Lung (tissue), 12 donors: ENCODE data around the gene PPP2R2C. TPM values are rescaled to one million over a fixed set of nuclear protein-coding genes. Genes with fewer than 3 reads are reported as not detected.

ENCODE experiments used
- ATAC-seq: fragments of 200-7000 bp; cut with Tn5 transposase; one replicate; pipeline ENCODE4 v1.9.1; 2020; ENCODE audit warnings: moderate number of reproducible peaks; ENCODE audit not compliant: insufficient read depth, low FRiP score
- DNase-seq, 3 donors: peaks; one replicate each; pipeline ENCODE4 v3.0.0-alpha.2; 2013 to 2017
- H3K27ac ChIP-seq, 2 donors: one replicate each; pipeline ENCODE4 v1.5.1; 2013; ENCODE audit warnings: mild to moderate bottlenecking in 2 of 2, moderate library complexity in 2 of 2, control low read depth in 1 of 2, inconsistent platforms in 1 of 2, low read depth in 1 of 2, low read length in 1 of 2
- H3K27me3 ChIP-seq, 3 donors: one replicate each; pipeline ENCODE4 v1.5.1; 2013; ENCODE audit warnings: low read length in 2 of 3; ENCODE audit not compliant: control insufficient read depth in 3 of 3, insufficient read depth in 3 of 3
- H3K36me3 ChIP-seq, 4 donors: one replicate each; pipeline ENCODE4 v1.5.1; 2013; ENCODE audit warnings: low read length in 4 of 4, mild to moderate bottlenecking in 1 of 4, moderate library complexity in 1 of 4; ENCODE audit not compliant: control insufficient read depth in 4 of 4, insufficient read depth in 4 of 4
- H3K4me1 ChIP-seq, 5 donors: one replicate each; pipeline ENCODE4 v1.5.1; 2013; ENCODE audit warnings: low read length in 5 of 5, mild to moderate bottlenecking in 2 of 5, moderate library complexity in 1 of 5; ENCODE audit not compliant: control insufficient read depth in 5 of 5, insufficient read depth in 5 of 5
- H3K4me3 ChIP-seq: one replicate; pipeline ENCODE4 v1.5.1; 2013; ENCODE audit warnings: mild to moderate bottlenecking, control low read depth, moderate library complexity
- H3K9ac ChIP-seq, 2 donors: one replicate each; pipeline ENCODE4 v1.5.1; 2013; ENCODE audit warnings: low read length in 2 of 2, control low read depth in 1 of 2; ENCODE audit not compliant: insufficient read depth in 1 of 2
- H3K9me3 ChIP-seq, 4 donors: one replicate each; pipeline ENCODE4 v1.5.1; 2013; ENCODE audit warnings: low read length in 3 of 4, mild to moderate bottlenecking in 1 of 4, moderate library complexity in 1 of 4; ENCODE audit not compliant: control insufficient read depth in 4 of 4, insufficient read depth in 3 of 4
- WGBS, 2 donors: extraction: QIAGEN DNeasy Blood & Tissue Kit; methylation state at CpG; one replicate each; pipeline ENCODE4 v1.1.7; 2013; 5-methylcytosine and 5-hydroxymethylcytosine counted together
- polyA plus RNA-seq, 2 donors: library from polyadenylated mRNA; stranded (reverse); fragments of 200-250 nt; gene quantifications; one replicate each; pipeline ENCODE4 v1.2.1, GENCODE V29; 2013
- total RNA-seq, 2 donors: library from RNA; depleted of rRNA in 1 of 2; stranded (reverse); fragments of >200 nt in 1 of 2; gene quantifications; one replicate each; pipeline ENCODE4 v1.2.1, GENCODE V29; 2014 to 2021
- TF ChIP-seq, protein P1 (sequence below): IDR thresholded peaks from 2 replicates; pipeline ENCODE4 v1.5.1; 2012; ENCODE audit warnings: mild to moderate bottlenecking; ENCODE audit errors: control extremely low read depth, extremely low read depth
- donor health status: control.
- donor health status: control.
- donor health status: Bipolar disorder and iron deficiency.
- donor health status: healthy.
- donor health status: DM: yes; HTN: yes; CAD: no.

PPP2R2C gene
- total and polyA plus RNA-seq, 4 donors, result 0.03 to 0.57 (median 0.04) TPM

DNA sequence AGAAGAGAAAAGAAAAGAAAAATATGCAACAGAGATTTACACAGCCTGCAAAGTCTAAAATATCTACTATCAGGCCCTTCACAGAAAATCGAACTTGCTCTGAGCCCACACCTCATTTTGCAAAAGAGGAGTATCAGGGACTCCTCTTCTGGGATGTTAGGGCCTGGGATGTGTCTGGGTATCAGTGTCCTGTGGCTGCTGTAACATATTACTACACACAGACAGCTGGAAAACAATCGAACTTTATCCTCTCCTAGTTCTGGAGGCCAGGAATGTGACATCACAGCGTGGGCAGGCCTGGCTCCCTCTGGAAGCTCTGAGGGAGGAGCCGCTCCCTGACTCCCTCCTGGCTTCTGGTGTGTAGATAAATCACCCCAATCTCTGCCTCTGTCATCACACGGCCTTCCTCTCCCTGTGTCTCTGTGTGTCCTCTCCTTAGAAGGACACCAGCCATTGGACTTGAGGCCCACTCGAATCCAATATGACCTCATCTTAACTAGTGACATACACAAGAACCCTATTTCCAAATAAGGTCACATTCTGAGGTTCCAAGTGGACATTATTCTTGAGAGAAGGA is 52.9 kb downstream of the PPP2R2C start:
- Histone ChIP-seq H3K4me3 (no peak overlapping the region), H3K9ac (no peak overlapping the region), H3K27ac (no peak overlapping the region), H3K9me3 (peaks cover 0 to 3% (median 0%) of the 10 kb centered on the region in 4 donors), H3K27me3 (peaks cover 0 to 5% (median 2%) of the 10 kb centered on the region in 3 donors), H3K4me1 (peaks cover 0 to 4% (median 0%) of the 10 kb centered on the region in 5 donors), H3K36me3 (no peaks in the 10 kb centered on the region)
- TF ChIP-seq, protein P1, sequence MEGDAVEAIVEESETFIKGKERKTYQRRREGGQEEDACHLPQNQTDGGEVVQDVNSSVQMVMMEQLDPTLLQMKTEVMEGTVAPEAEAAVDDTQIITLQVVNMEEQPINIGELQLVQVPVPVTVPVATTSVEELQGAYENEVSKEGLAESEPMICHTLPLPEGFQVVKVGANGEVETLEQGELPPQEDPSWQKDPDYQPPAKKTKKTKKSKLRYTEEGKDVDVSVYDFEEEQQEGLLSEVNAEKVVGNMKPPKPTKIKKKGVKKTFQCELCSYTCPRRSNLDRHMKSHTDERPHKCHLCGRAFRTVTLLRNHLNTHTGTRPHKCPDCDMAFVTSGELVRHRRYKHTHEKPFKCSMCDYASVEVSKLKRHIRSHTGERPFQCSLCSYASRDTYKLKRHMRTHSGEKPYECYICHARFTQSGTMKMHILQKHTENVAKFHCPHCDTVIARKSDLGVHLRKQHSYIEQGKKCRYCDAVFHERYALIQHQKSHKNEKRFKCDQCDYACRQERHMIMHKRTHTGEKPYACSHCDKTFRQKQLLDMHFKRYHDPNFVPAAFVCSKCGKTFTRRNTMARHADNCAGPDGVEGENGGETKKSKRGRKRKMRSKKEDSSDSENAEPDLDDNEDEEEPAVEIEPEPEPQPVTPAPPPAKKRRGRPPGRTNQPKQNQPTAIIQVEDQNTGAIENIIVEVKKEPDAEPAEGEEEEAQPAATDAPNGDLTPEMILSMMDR, result no peak
- 50 to 75% methylated on average over 6 of the region's 6 CpGs for WGBS, 2 donors
- ATAC-seq (no peak), DNase-seq (no peak)

DNA sequence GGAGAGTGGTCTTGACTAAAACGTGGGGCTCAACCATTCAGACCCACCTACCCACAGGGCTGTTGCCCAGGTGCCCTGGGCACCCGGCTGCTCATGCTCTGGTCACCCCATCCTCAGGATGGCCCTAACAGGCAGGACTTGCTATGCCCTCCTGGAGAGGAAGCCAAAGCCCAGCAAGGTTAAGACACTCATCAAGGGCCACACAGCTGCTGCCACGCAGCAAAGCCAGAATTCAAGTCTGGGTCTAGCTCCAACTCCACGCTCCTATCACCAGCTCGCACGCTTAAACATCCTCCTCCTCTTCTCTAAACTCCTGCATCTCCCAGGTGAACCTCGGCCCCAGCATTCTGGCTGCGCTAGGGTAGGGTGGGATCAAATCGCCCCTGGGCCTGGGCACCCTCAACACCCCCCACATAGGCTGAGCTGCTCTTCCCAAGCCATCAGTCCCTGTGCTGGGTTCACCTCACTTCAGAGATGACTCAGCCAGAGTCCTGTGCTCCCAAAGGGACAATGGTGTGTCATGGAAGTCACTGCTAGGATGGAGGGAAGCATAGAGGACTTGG is 54.1 kb downstream of the PPP2R2C start:
- no peaks in the 10 kb centered on the region for H3K36me3 ChIP-seq
- ATAC-seq, result no peak
- peaks cover 0 to 4% (median 0%) of the 10 kb centered on the region in 5 donors for H3K4me1 ChIP-seq
- peaks cover 0 to 5% (median 0%) of the 10 kb centered on the region in 3 donors for H3K27me3 ChIP-seq
- peaks cover 0 to 2% (median 0%) of the 10 kb centered on the region in 4 donors for H3K9me3 ChIP-seq
- no peak overlapping the region for H3K9ac ChIP-seq
- no peak overlapping the region for H3K4me3 ChIP-seq
- 83 to 88% methylated on average over 9 of the region's 9 CpGs for WGBS, 2 donors
- TF ChIP-seq, protein P1, result no peak
- no peak for DNase-seq
- H3K27ac ChIP-seq, result no peak overlapping the region

DNA sequence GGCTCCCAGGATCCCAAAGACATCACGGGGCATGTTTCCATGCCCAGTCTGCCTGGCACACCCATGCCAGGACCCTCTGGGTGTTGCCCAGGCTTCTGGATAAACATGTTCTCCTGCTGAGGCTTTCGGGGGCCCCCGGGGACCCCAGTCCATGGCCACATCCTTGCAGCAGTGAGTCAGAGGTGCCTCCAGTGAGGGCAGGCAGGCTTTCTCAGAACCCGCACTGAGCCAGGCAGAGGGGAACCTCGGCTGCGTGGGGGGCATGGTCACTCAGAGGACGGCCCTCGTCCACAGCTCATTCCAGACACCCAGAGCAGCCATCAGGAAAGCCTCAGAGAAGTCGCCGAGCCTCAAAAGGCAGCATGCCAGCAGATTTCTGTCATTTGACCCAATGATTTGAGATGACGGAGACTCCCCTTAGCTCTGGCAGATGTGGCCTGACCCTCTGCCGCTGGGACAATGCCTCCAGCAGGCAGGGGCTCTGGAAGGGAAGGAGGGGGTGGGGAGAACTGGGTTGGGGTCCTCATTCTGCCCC is 54.8 kb downstream of the PPP2R2C start:
- TF ChIP-seq, protein P1, result no peak
- Histone ChIP-seq H3K9me3 (peaks cover 0 to 7% (median 0%) of the 10 kb centered on the region in 4 donors), H3K4me1 (peaks cover 0 to 4% (median 0%) of the 10 kb centered on the region in 5 donors), H3K36me3 (no peaks in the 10 kb centered on the region), H3K4me3 (no peak overlapping the region), H3K27me3 (peaks cover 0 to 5% (median 5%) of the 10 kb centered on the region in 3 donors), H3K9ac (no peak overlapping the region), H3K27ac (no peak overlapping the region)
- DNase-seq (peak; percentile 34 to 55 (median 40)), ATAC-seq (no peak)
- WGBS, 2 donors, result 68 to 71% methylated on average over 12 of the region's 12 CpGs
